Measurements from ENCODE around the gene TNS1. TPM values are rescaled to one million over a fixed set of nuclear protein-coding genes. Genes with fewer than 3 reads are reported as not detected.

The TNS1 gene
- polyA plus RNA-seq, 1 of the 3 experiments (the other 2 are of a cell fraction) = 12.1 TPM

DNA sequence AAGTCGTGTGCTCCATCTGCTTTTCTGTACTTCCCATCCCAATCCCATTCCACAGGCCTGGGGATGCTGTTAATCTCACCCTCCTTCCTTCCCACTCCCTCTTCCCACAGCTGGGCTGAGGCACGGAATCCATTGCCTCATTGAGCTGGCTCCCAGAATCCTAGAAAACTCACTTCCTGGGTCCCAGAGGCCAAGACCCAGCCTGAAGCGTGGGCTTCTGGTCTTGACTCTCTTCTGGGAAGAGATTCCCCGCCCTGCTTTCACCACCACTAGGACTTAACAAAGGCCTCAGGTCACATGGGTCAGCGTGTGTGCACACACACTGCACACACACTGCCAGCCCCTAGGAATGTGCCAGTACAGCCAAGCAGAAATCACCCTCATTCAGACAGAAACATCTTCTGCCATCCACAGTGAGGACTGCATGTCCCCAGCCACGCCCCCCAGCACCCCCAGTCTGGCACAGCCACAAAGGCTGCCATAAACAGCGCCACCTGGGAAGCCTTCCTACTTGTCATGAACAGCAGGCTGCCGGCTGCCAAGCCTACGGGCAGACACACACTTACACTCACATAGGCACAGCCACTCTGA lies 165.8 kb downstream of the TNS1 start:
- Histone ChIP-seq H3K4me3 (ENCODE audit: low read depth in 2 of 2, low read length in 1 of 2) (no peak overlapping the region; a peak in 1 of 4 replicates), H3K4me2 (no peak overlapping the region), H3K79me2 (ENCODE audit: insufficient read depth) (peaks cover 15% of the 10 kb centered on the region), H3K27ac (ENCODE audit: low read depth in 2 of 2, low read length in 1 of 2) (peak overlapping the region; percentile 58 to 77; a peak in 3 of 4 replicates), H3K9ac (no peak overlapping the region), H3K27me3 (ENCODE audit: insufficient read depth) (no peaks in the 10 kb centered on the region), H4K20me1 (ENCODE audit: insufficient read depth) (peaks cover 45% of the 10 kb centered on the region), H3F3A (replicated peaks; ENCODE audit: insufficient read depth) (peaks cover 8% of the 10 kb centered on the region), H2AFZ (ENCODE audit: low read depth) (no peak overlapping the region), H3K9me3 (no peaks in the 10 kb centered on the region), H3K4me1 (ENCODE audit: control insufficient read depth in 1 of 2, insufficient read depth in 2 of 2, low read depth in 1 of 2, low read length in 1 of 2) (peaks cover 10 to 25% of the 10 kb centered on the region in 2 experiments; a peak in 2 of 4 replicates), H3K9me2 (no peaks in the 10 kb centered on the region), H3K36me3 (replicated peaks in 1 of 2; ENCODE audit: control insufficient read depth in 1 of 2, insufficient read depth in 2 of 2, low read length in 1 of 2) (peaks cover 14 to 42% of the 10 kb centered on the region in 2 experiments)
- POLR2A ChIA-PET = no interaction called here
- peak; percentile 58 for DNase-seq
- WGBS (ENCODE audit: low lambda C conversion rate) = 94% methylated on average over 5 of the region's 9 CpGs
- TF ChIP-seq FOXJ3 (CRISPR knock-in tag; IDR thresholded peaks at IDR 0.05) (no peak), SIN3A (IDR thresholded peaks at IDR 0.05; ENCODE audit: borderline replicate concordance, low read depth, low read length) (no peak), YY1 (IDR thresholded peaks at IDR 0.05; ENCODE audit: low read depth) (no peak)
- TF ChIP-seq, protein P1, sequence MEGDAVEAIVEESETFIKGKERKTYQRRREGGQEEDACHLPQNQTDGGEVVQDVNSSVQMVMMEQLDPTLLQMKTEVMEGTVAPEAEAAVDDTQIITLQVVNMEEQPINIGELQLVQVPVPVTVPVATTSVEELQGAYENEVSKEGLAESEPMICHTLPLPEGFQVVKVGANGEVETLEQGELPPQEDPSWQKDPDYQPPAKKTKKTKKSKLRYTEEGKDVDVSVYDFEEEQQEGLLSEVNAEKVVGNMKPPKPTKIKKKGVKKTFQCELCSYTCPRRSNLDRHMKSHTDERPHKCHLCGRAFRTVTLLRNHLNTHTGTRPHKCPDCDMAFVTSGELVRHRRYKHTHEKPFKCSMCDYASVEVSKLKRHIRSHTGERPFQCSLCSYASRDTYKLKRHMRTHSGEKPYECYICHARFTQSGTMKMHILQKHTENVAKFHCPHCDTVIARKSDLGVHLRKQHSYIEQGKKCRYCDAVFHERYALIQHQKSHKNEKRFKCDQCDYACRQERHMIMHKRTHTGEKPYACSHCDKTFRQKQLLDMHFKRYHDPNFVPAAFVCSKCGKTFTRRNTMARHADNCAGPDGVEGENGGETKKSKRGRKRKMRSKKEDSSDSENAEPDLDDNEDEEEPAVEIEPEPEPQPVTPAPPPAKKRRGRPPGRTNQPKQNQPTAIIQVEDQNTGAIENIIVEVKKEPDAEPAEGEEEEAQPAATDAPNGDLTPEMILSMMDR (IDR thresholded peaks at IDR 0.05) = peak; percentile 24; the same call in 1 of the 2 replicates
- TF ChIP-seq, protein P2, sequence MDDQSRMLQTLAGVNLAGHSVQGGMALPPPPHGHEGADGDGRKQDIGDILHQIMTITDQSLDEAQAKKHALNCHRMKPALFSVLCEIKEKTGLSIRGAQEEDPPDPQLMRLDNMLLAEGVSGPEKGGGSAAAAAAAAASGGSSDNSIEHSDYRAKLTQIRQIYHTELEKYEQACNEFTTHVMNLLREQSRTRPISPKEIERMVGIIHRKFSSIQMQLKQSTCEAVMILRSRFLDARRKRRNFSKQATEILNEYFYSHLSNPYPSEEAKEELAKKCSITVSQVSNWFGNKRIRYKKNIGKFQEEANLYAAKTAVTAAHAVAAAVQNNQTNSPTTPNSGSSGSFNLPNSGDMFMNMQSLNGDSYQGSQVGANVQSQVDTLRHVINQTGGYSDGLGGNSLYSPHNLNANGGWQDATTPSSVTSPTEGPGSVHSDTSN (IDR thresholded peaks at IDR 0.05) = no peak
- CTCF ChIA-PET = interaction anchor here (0.7 to 3.9 kb wide), 9 partner anchors 9 to 145 kb away, joined by 3 to 11 read pairs (median 3); no protein-coding TSS in a partner anchor

DNA sequence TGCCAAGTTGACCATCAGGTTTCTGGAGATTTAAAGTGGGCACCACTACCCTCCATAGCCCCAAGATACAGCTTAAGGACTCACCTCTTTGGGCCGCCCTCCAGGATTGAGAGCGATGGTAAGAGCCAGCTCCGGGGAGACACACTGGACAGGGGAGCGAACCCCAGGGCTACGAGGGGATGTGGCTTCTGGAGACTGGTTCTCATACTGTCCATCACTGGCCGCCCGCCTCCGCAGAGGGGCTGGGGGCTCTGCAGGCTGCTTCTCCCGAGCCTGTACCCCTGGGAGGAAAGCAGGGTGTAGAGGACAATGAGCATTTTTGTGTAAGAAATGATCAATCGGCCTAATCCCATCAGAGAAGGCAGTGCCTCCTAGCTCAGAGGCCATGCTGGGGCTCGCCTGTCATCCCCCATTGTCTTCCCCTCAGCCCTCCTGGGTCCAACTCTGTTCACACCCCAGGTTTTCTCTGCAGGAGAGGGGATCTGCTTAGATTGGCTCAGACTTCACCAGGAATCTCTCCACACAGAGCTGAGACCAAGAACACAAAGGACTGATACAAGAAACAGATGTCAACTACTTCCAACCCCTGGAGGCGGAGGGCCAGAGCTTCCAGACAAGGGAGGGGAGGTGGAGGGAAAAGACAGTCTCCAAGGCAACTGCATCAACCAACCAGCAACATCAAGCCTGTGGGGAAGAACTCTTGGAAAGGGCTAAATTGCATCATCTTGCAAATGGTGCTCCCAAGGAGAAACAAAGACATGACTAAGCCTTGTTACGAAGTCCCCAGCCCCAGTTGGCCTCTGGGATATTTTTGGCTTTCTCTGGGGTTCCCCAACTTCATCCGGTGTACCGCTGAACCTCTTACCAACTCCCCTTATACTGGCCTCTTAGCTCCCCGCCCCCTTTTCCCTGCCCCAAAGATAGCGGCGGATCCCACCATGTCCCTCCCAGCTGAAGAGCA lies 166.6 kb downstream of the TNS1 start:
- Histone ChIP-seq H3K9me2 (no peaks in the 10 kb centered on the region), H3K9ac (no peak overlapping the region), H4K20me1 (ENCODE audit: insufficient read depth) (peaks cover 41% of the 10 kb centered on the region), H3K9me3 (no peaks in the 10 kb centered on the region), H3F3A (replicated peaks; ENCODE audit: insufficient read depth) (peaks cover 5% of the 10 kb centered on the region), H3K4me3 (ENCODE audit: low read depth in 2 of 2, low read length in 1 of 2) (no peak overlapping the region), H3K36me3 (replicated peaks in 1 of 2; ENCODE audit: control insufficient read depth in 1 of 2, insufficient read depth in 2 of 2, low read length in 1 of 2) (peaks cover 14 to 42% of the 10 kb centered on the region in 2 experiments), H2AFZ (ENCODE audit: low read depth) (no peak overlapping the region), H3K27ac (ENCODE audit: low read depth in 2 of 2, low read length in 1 of 2) (peak overlapping the region; percentile 58 to 77; a peak in 3 of 4 replicates), H3K4me2 (no peak overlapping the region), H3K4me1 (ENCODE audit: control insufficient read depth in 1 of 2, insufficient read depth in 2 of 2, low read depth in 1 of 2, low read length in 1 of 2) (peaks cover 10 to 25% of the 10 kb centered on the region in 2 experiments; a peak in 2 of 4 replicates), H3K79me2 (ENCODE audit: insufficient read depth) (peaks cover 13% of the 10 kb centered on the region), H3K27me3 (ENCODE audit: insufficient read depth) (no peaks in the 10 kb centered on the region)
- ChIA-PET CTCF (interaction anchor here (0.8 to 3.9 kb wide), 5 partner anchors 9 to 53 kb away, joined by 3 to 11 read pairs (median 8); no protein-coding TSS in a partner anchor), POLR2A (interaction anchor here (0.5 to 0.6 kb wide), 2 partner anchors 27 to 51 kb away, joined by 3 read pairs; no protein-coding TSS in a partner anchor)
- peak; percentile 54 for DNase-seq
- WGBS (ENCODE audit: low lambda C conversion rate) = 85% methylated on average over 10 of the region's 18 CpGs
- TF ChIP-seq FOXM1 (IDR thresholded peaks at IDR 0.05; ENCODE audit: low read depth) (no peak), EZH2phosphoT487 (IDR thresholded peaks at IDR 0.05; ENCODE audit: borderline replicate concordance, low read depth) (no peak), YY1 (IDR thresholded peaks at IDR 0.05; ENCODE audit: low read depth) (no peak), RFX5 (IDR thresholded peaks at IDR 0.05; ENCODE audit: low read length) (no peak), TAF1 (IDR thresholded peaks at IDR 0.05; ENCODE audit: borderline replicate concordance, low read depth, low read length) (no peak), MXI1 (IDR thresholded peaks at IDR 0.05; ENCODE audit: low read depth, low read length) (no peak), RAD21 (IDR thresholded peaks at IDR 0.05; ENCODE audit: low read length) (no peak), EP300 (IDR thresholded peaks at IDR 0.05; ENCODE audit: borderline replicate concordance in 1 of 2, low read depth in 1 of 2, low read length in 1 of 2) (no peak), TEAD4 (IDR thresholded peaks at IDR 0.05; ENCODE audit: borderline replicate concordance, insufficient read depth) (no peak)
- TF ChIP-seq, protein P3, sequence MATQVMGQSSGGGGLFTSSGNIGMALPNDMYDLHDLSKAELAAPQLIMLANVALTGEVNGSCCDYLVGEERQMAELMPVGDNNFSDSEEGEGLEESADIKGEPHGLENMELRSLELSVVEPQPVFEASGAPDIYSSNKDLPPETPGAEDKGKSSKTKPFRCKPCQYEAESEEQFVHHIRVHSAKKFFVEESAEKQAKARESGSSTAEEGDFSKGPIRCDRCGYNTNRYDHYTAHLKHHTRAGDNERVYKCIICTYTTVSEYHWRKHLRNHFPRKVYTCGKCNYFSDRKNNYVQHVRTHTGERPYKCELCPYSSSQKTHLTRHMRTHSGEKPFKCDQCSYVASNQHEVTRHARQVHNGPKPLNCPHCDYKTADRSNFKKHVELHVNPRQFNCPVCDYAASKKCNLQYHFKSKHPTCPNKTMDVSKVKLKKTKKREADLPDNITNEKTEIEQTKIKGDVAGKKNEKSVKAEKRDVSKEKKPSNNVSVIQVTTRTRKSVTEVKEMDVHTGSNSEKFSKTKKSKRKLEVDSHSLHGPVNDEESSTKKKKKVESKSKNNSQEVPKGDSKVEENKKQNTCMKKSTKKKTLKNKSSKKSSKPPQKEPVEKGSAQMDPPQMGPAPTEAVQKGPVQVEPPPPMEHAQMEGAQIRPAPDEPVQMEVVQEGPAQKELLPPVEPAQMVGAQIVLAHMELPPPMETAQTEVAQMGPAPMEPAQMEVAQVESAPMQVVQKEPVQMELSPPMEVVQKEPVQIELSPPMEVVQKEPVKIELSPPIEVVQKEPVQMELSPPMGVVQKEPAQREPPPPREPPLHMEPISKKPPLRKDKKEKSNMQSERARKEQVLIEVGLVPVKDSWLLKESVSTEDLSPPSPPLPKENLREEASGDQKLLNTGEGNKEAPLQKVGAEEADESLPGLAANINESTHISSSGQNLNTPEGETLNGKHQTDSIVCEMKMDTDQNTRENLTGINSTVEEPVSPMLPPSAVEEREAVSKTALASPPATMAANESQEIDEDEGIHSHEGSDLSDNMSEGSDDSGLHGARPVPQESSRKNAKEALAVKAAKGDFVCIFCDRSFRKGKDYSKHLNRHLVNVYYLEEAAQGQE (IDR thresholded peaks at IDR 0.05; ENCODE audit: low read depth, low read length) = no peak
- TF ChIP-seq, protein P4, sequence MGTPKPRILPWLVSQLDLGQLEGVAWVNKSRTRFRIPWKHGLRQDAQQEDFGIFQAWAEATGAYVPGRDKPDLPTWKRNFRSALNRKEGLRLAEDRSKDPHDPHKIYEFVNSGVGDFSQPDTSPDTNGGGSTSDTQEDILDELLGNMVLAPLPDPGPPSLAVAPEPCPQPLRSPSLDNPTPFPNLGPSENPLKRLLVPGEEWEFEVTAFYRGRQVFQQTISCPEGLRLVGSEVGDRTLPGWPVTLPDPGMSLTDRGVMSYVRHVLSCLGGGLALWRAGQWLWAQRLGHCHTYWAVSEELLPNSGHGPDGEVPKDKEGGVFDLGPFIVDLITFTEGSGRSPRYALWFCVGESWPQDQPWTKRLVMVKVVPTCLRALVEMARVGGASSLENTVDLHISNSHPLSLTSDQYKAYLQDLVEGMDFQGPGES (IDR thresholded peaks at IDR 0.05; ENCODE audit: low read depth, low read length) = no peak
